K562 (cell line): ENCODE measurements around the gene RPLP2. TPM values are rescaled to one million over a fixed set of nuclear protein-coding genes. Genes with fewer than 3 reads are reported as not detected.
A peak's percentile ranks its signal among the peaks of the same experiment; 100 is the strongest.

Experiments
- ATF1 ChIP-seq, 2 experiments: fragments of 450-650 bp in 1 of 2; IDR thresholded peaks; 2 replicates each; pipeline ENCODE4 v1.6.1; 2016; ENCODE audit warnings: missing compliant biosample characterization in 1 of 2, missing genetic modification characterization in 1 of 2
- ATF7 ChIP-seq: fragments of 450-650 bp; IDR thresholded peaks from 2 replicates; pipeline ENCODE4 v1.7.1; 2014; ENCODE audit warnings: mild to moderate bottlenecking, moderate library complexity
- BCL6 ChIP-seq: fragments of 250-450 bp; sonication (Bioruptor Pico); IDR thresholded peaks from 2 replicates; pipeline ENCODE4 v1.4.0; 2020
- CBFA2T3 ChIP-seq: fragments of 450-650 bp; IDR thresholded peaks from 2 replicates; pipeline ENCODE4 v1.6.1; 2017
- DIDO1 ChIP-seq: fragments of 450-650 bp; IDR thresholded peaks from 2 replicates; pipeline ENCODE4 v1.6.1; 2016; ENCODE audit warnings: low read depth, missing biosample characterization, missing genetic modification characterization
- KAT7 ChIP-seq: sonication (generic); formaldehyde crosslinking; IDR thresholded peaks from 2 replicates; pipeline ENCODE4 v1.8.0; 2022; ENCODE audit warnings: missing genetic modification reagents, mild to moderate bottlenecking, borderline replicate concordance
- MAFG ChIP-seq: fragments of 450-650 bp; conservative IDR thresholded peaks from 2 replicates; pipeline ENCODE4 v1.6.1; 2016; ENCODE audit warnings: missing genetic modification characterization, missing compliant biosample characterization
- MCM3 ChIP-seq: fragments of 450-650 bp; IDR thresholded peaks from 2 replicates; pipeline ENCODE4 v1.6.1; 2016
- MCM5 ChIP-seq: fragments of 450-650 bp; IDR thresholded peaks from 2 replicates; pipeline ENCODE4 v1.6.1; 2016; ENCODE audit warnings: low read depth
- RBFOX2 ChIP-seq: fragments of 200-400 bp; formaldehyde crosslinking; IDR thresholded peaks from 2 replicates; pipeline ENCODE4 v1.6.1; 2017; ENCODE audit warnings: low read depth, mild to moderate bottlenecking, low read length, moderate library complexity
- RFX7 ChIP-seq: fragments of 250-450 bp; sonication (Bioruptor Pico); IDR thresholded peaks from 2 replicates; pipeline ENCODE4 v1.5.1; 2021; ENCODE audit warnings: mild to moderate bottlenecking
- RUNX1 ChIP-seq: sonication (generic); IDR thresholded peaks from 2 replicates; pipeline ENCODE4 v1.6.1; 2016; ENCODE audit warnings: antibody characterized with exemption, low read depth
- SAP30 ChIP-seq: fragments of 200-600 bp; sonication (generic); IDR thresholded peaks from 2 replicates; pipeline ENCODE4 v1.6.1; 2012; ENCODE audit warnings: borderline replicate concordance, low read depth, mild to moderate bottlenecking, moderate library complexity, low read length, control low read depth, inconsistent platforms; ENCODE audit not compliant: insufficient read depth, poor library complexity, severe bottlenecking
- SMARCB1 ChIP-seq: IDR thresholded peaks from 2 replicates; pipeline ENCODE4 v1.6.1; 2011; ENCODE audit warnings: improper control_type of control experiment, low read depth; ENCODE audit not compliant: insufficient read length
- SMARCE1 ChIP-seq: fragments of 450-650 bp; IDR thresholded peaks from 2 replicates; pipeline ENCODE4 v1.7.1; 2016; ENCODE audit warnings: mild to moderate bottlenecking
- SUPT5H ChIP-seq: fragments of 450-650 bp; IDR thresholded peaks from 2 replicates; pipeline ENCODE4 v1.6.1; 2016
- TCF3 ChIP-seq: sonication (generic); formaldehyde crosslinking; IDR thresholded peaks from 2 replicates; pipeline ENCODE4 v1.4.0; 2020; ENCODE audit warnings: mild to moderate bottlenecking, missing genetic modification reagents
- U2AF2 ChIP-seq: fragments of 200-400 bp; formaldehyde crosslinking; optimal IDR thresholded peaks from 2 replicates; pipeline ENCODE3; 2017; ENCODE audit warnings: low read depth, mild to moderate bottlenecking, low read length
- ZNF175 ChIP-seq: fragments of 200-800 bp; sonication (Bioruptor generic); IDR thresholded peaks from 2 replicates; pipeline ENCODE4 v1.6.1; 2016; ENCODE audit warnings: low read depth, mild to moderate bottlenecking, missing genetic modification characterization, missing compliant biosample characterization
- ZNF589 ChIP-seq: fragments of 200-800 bp; sonication (Bioruptor generic); IDR thresholded peaks from 2 replicates; pipeline ENCODE4 v1.6.1; 2016; ENCODE audit warnings: low read depth, missing genetic modification characterization, missing compliant biosample characterization
- polyA plus RNA-seq, 8 experiments: library from polyadenylated mRNA; depleted of rRNA in 4 of 8; stranded (reverse) in 5 of 8; unstranded in 3 of 8; fragments of >200 nt; fragmentation: Nextera tagmentation in 2 of 8; fragmentation: Illumina TruSeq in 1 of 8; extraction: Ambion mirVana in 2 of 8; extraction: Trizol in 1 of 8; gene quantifications; 2 replicates each; pipeline versions ENCODE4 v1.2.1 to v1.2.3, GENCODE V29; 2011 to 2014; ENCODE audit warnings: inconsistent platforms in 1 of 8, missing spikeins in 1 of 8
- total RNA-seq, 7 experiments: library from RNA; depleted of rRNA in 6 of 7; stranded (reverse); fragments of >200 nt in 6 of 7; fragmentation: Illumina TruSeq in 2 of 7; extraction: Trizol in 2 of 7; gene quantifications; 2 replicates each; pipeline versions ENCODE4 v1.2.1 to v1.2.3, GENCODE V29; 2011 to 2021; ENCODE audit warnings: low replicate concordance in 1 of 7
- TF ChIP-seq, protein P1 (sequence below): fragments of 450-650 bp; conservative IDR thresholded peaks from 2 replicates; pipeline ENCODE4 v1.6.1; 2016; ENCODE audit warnings: missing genetic modification characterization, low read depth, mild to moderate bottlenecking, missing compliant biosample characterization, moderate library complexity
- TF ChIP-seq, protein P2 (sequence below): fragments of 250-450 bp; sonication (Bioruptor Pico); IDR thresholded peaks from 2 replicates; pipeline ENCODE4 v1.8.0; 2021; ENCODE audit warnings: moderate library complexity, mild to moderate bottlenecking, inconsistent platforms
- TF ChIP-seq, protein P3 (sequence below): sonication (generic); formaldehyde crosslinking; IDR thresholded peaks from 2 replicates; pipeline ENCODE4 v1.8.1; 2023; ENCODE audit warnings: mild to moderate bottlenecking, missing genetic modification reagents
- TF ChIP-seq, protein P4 (sequence below): fragments of 250-450 bp; sonication (Bioruptor Pico); IDR thresholded peaks from 2 replicates; pipeline ENCODE4 v1.8.0; 2022; ENCODE audit warnings: inconsistent platforms
- TF ChIP-seq, protein P5 (sequence below): sonication (generic); formaldehyde crosslinking; IDR thresholded peaks from 2 replicates; pipeline ENCODE4 v1.8.0; 2022; ENCODE audit warnings: mild to moderate bottlenecking, missing genetic modification reagents

The RPLP2 gene
- total and polyA plus RNA-seq, 9 of the 15 experiments (the other 6 are each of a cell fraction or from before 2014, with no cell fraction given): 528 to 3,807 (median 1,633) TPM

DNA sequence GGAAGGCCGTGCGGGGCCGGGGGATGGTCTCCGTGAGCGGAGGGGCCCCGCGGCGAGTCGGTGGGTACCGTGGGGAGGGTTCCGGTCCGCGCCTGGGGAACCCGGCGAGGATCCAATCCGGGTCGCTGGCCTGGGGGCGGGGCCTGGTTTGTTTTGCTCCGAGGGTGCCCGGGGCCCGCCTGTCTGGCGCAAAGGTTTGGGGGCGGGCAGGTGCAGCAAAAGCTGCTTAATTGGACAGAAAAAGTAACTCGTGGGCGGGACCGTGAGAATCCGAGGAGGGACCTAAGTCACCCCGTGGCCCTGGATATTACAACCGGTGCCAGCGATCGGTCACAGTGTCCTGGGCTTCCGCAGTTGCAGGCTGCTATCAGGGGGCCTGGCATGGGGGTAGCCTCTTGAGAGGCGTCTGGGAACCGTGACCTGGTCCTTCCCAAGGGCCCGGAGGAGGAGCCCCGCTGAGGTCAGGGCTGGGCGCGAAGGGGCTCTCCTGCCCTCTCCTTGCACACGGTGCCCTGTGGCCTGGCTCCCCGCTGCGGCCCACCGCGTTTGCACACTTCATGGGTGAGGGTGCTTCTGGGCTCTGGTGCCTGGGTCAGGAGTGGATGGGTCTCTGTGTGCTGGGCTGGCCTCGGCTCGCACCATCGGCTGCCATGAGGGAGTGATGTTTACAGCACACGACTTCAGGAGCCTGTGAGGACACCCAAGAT, 10.3 kb downstream of the RPLP2 start (continued):
- no peak for TF ChIP-seq ZNF175 (CRISPR knock-in tag)
- peak; percentile 66 for TF ChIP-seq RBFOX2
- TF ChIP-seq SAP30: no peak
- no peak for TF ChIP-seq MAFG (tag)
- TF ChIP-seq SMARCE1: no peak
- TF ChIP-seq RFX7 (CRISPR knock-in tag): no peak
- TF ChIP-seq, protein P1, sequence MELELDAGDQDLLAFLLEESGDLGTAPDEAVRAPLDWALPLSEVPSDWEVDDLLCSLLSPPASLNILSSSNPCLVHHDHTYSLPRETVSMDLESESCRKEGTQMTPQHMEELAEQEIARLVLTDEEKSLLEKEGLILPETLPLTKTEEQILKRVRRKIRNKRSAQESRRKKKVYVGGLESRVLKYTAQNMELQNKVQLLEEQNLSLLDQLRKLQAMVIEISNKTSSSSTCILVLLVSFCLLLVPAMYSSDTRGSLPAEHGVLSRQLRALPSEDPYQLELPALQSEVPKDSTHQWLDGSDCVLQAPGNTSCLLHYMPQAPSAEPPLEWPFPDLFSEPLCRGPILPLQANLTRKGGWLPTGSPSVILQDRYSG (tag): no peak
- TF ChIP-seq, protein P2, sequence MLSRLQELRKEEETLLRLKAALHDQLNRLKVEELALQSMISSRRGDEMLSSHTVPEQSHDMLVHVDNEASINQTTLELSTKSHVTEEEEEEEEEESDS (CRISPR knock-in tag): no peak
- TF ChIP-seq ATF7: no peak
- no peak for TF ChIP-seq DIDO1 (tag)
- TF ChIP-seq TCF3 (CRISPR knock-in tag): no peak
- TF ChIP-seq SMARCB1: no peak
- no peak for TF ChIP-seq KAT7
- TF ChIP-seq ZNF589 (CRISPR knock-in tag): no peak
- no peak for TF ChIP-seq MCM5
- TF ChIP-seq SUPT5H: no peak
- TF ChIP-seq CBFA2T3: no peak
- TF ChIP-seq, protein P3, sequence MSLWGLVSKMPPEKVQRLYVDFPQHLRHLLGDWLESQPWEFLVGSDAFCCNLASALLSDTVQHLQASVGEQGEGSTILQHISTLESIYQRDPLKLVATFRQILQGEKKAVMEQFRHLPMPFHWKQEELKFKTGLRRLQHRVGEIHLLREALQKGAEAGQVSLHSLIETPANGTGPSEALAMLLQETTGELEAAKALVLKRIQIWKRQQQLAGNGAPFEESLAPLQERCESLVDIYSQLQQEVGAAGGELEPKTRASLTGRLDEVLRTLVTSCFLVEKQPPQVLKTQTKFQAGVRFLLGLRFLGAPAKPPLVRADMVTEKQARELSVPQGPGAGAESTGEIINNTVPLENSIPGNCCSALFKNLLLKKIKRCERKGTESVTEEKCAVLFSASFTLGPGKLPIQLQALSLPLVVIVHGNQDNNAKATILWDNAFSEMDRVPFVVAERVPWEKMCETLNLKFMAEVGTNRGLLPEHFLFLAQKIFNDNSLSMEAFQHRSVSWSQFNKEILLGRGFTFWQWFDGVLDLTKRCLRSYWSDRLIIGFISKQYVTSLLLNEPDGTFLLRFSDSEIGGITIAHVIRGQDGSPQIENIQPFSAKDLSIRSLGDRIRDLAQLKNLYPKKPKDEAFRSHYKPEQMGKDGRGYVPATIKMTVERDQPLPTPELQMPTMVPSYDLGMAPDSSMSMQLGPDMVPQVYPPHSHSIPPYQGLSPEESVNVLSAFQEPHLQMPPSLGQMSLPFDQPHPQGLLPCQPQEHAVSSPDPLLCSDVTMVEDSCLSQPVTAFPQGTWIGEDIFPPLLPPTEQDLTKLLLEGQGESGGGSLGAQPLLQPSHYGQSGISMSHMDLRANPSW (CRISPR knock-in tag): no peak
- TF ChIP-seq ATF1 (CRISPR knock-in tag; IDR thresholded peaks at IDR 0.05): no peak
- no peak for TF ChIP-seq ATF1 (tag; IDR thresholded peaks at IDR 0.05)
- TF ChIP-seq, protein P4, sequence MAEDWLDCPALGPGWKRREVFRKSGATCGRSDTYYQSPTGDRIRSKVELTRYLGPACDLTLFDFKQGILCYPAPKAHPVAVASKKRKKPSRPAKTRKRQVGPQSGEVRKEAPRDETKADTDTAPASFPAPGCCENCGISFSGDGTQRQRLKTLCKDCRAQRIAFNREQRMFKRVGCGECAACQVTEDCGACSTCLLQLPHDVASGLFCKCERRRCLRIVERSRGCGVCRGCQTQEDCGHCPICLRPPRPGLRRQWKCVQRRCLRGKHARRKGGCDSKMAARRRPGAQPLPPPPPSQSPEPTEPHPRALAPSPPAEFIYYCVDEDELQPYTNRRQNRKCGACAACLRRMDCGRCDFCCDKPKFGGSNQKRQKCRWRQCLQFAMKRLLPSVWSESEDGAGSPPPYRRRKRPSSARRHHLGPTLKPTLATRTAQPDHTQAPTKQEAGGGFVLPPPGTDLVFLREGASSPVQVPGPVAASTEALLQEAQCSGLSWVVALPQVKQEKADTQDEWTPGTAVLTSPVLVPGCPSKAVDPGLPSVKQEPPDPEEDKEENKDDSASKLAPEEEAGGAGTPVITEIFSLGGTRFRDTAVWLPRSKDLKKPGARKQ (CRISPR knock-in tag): no peak
- TF ChIP-seq U2AF2: no peak
- no peak for TF ChIP-seq BCL6 (CRISPR knock-in tag)
- TF ChIP-seq MCM3: no peak
- TF ChIP-seq, protein P5, sequence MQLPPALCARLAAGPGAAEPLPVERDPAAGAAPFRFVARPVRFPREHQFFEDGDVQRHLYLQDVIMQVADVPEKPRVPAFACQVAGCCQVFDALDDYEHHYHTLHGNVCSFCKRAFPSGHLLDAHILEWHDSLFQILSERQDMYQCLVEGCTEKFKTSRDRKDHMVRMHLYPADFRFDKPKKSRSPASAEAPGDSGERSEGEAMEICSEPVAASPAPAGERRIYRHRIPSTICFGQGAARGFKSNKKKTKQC (CRISPR knock-in tag): no peak
- TF ChIP-seq RUNX1: no peak
